Bladder microvascular endothelial cell (primary cell): ENCODE results near the gene FOXO4. TPM values are rescaled to one million over a fixed set of nuclear protein-coding genes. Genes with fewer than 3 reads are reported as not detected.

Experiments used
- total RNA-seq: library from RNA; depleted of rRNA; stranded (reverse); fragments of >200 nt; gene quantifications from 2 replicates; pipeline ENCODE4 v1.2.3, GENCODE V29; 2014

Gene FOXO4
- 6.8 and 7.2 TPM in 2 replicates for total RNA-seq

GRCh38 chrX:71095555-71095980 lies at the start of gene FOXO4:
Gene FOXO4 (plus strand): TSS chrX:71095851. CDS start chrX:71096529, 678 bp downstream.

GRCh38 chrX:71068044-71068918 lies 27.4 kb upstream of the FOXO4 start, which contains the start of gene SNX12:
Gene SNX12 (minus strand): TSS chrX:71068334. CDS start chrX:71068306, 28 bp downstream.

GRCh38 chrX:71106427-71106826 lies 10.8 kb downstream of the FOXO4 start, which contains the start of gene CXorf65:
Gene CXorf65 (minus strand): TSS chrX:71106740. CDS start chrX:71106556, 184 bp downstream.

GRCh38 chrX:71111141-71111843 lies 15.6 kb downstream of the FOXO4 start, which contains the start of gene IL2RG:
Gene IL2RG (minus strand): TSS chrX:71111577. CDS start chrX:71111539, 38 bp downstream.

GRCh38 chrX:71118032-71118984 lies 22.7 kb downstream of the FOXO4 start, which contains the start of gene MED12:
Gene MED12 (plus strand): TSS chrX:71118596. CDS start chrX:71118755, 159 bp downstream.

GRCh38 chrX:71144651-71145050 lies 49.0 kb downstream of the FOXO4 start, which contains the start of gene NLGN3:
Gene NLGN3 (plus strand): TSS chrX:71144841. CDS start chrX:71147750, 2,909 bp downstream.

Other genes with a start within 250 kb of the FOXO4 start
- gene TEX11, start 187.1 kb upstream of the FOXO4 start, total RNA-seq: not detected in 2 replicates
- gene SLC7A3, start 164.8 kb upstream of the FOXO4 start, total RNA-seq: not detected in 2 replicates
- gene SNX12, start 27.5 kb upstream of the FOXO4 start, total RNA-seq: 50.8 and 85.5 TPM in 2 replicates
- gene CXorf65, start 10.9 kb downstream of the FOXO4 start, total RNA-seq: not detected in 2 replicates
- gene IL2RG, start 15.7 kb downstream of the FOXO4 start, total RNA-seq: 0.16 and 0.31 TPM in 2 replicates
- 42.4 and 100 TPM in 2 replicates for gene MED12, start 22.7 kb downstream of the FOXO4 start, total RNA-seq
- gene NLGN3, start 49.0 kb downstream of the FOXO4 start, total RNA-seq: under 0.01 and 0.19 TPM in 2 replicates
- gene GJB1, start 127.4 kb downstream of the FOXO4 start, total RNA-seq: not detected in 2 replicates
- 8.1 and 14.9 TPM in 2 replicates for gene ZMYM3, start 158.3 kb downstream of the FOXO4 start, total RNA-seq
- gene NONO, start 187.8 kb downstream of the FOXO4 start, total RNA-seq: 344 and 430 TPM in 2 replicates
- 1.1 and 5.2 TPM in 2 replicates for gene ITGB1BP2, start 205.9 kb downstream of the FOXO4 start, total RNA-seq